HG02870 (cell line): ENCODE measurements around the gene ADD1.

Experiments used
- ATAC-seq: cut with Tn5 transposase; IDR thresholded peaks from one replicate; pipeline ENCODE4 v1.9.1; 2021; ENCODE audit warnings: mild to moderate bottlenecking, moderate library complexity; ENCODE audit not compliant: unreplicated experiment

The ADD1 gene

DNA sequence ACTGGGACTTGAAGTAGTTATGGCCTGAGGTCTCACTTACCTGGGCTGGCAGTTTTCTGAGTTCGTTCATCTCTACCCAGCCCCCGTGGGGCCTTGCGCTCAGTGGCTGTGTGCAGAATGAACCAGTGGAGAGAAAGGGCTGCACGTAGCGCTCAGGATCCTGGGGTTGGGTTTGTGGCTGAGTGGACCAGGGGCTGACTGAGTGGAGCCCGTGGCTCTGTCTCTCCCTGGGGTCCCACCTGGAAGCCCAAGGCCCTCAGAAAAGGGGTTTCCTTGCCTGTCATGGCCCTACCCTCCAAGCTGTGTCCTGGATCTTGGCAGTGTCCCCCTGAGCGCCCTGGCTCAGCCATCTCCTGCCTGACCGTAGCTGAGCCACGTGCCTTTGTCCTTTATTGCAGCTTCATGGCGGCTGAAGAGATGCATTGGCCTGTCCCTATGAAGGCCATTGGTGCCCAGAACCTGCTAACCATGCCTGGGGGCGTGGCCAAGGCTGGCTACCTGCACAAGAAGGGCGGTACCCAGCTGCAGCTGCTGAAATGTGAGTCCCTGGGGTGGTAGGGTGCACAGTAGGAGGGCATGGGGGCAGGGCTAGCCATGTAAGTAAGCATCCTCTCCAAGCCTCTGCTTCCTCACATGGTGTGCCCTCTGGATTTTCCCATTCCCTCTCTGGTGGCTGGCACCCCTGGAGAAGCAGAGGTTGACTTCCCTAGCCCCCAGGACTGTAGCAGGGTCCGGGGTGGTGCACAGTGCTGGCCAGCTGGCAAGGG is 23.2 kb upstream of the ADD1 start:
- ATAC-seq: no peak

GRCh38 chr4:2822461-2823300 is 21.0 kb upstream of the ADD1 start:
- ATAC-seq: no peak

DNA sequence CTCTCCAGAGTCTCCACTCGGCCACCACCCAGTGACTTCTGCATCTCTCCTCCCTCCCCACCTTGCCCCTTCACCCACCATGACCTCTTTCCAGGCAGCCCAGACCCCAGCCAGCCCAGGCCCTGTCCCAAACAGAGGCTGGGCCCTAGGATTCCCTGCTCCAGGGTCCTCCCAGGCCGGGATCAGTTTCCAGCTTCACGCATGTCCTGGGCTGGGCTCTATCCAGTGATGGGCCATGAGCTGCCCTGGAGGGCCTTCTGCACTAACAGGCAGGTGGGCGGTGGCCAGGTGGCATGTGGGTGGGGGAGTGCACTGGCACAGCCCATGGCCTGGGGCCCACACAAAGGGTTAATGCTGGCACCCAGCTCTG is 20.4 kb upstream of the ADD1 start:
- no peak for ATAC-seq

DNA sequence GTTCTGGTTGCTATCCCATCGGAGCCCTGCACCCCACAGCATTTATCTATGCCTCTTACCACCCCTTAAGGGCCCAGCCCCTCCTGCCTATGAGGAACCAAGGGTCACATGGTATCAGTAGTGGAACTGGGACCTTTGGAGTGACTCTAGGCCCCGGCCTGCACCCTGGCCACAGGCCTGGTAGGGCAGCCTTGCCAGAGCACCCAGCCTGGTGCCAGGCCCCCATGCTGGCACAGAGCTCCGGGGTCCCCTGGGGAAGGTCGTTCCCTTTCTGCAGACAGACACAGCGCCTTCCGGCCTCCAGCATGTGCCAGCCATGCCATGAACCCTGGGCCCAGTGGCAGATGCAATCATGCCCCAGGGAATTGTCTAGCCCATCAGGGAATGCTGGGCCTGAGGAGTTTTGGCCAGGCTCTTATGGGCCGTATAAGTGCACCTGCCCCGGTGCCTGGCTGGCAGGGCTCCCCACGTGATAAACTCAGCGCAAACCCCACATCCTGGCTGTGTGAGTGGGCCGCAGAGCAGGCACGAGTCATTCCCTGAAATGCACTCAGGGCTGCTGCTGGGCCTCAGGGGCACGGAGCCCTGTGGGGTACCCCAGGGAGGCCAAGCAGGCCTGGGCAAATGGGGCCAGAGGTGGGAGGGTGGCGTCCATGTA is 19.8 kb upstream of the ADD1 start:
- no peak for ATAC-seq

DNA sequence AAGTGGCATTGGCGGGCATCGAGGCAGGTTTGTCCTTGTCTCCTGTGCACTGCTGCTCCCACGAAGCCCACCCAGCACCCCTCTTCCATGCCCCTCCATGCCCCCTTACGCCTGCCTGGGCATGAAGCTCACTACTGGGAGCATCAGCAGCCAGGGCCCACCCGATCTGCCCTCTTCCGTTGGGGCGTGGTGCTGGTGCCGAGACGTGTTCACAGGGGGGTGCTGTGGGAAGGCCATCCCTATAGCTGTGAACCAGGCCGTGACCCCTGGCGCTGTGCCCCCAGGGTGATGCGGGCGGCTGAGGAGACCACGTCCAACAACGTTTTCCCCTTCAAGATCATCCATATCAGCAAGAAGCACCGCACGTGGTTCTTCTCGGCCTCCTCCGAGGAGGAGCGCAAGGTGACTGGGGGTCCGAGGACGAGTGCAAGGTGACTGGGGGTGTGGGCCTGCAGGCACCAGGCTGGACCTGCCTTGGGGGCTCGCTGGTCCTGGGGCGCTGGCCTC is 19.3 kb upstream of the ADD1 start:
- no peak for ATAC-seq

DNA sequence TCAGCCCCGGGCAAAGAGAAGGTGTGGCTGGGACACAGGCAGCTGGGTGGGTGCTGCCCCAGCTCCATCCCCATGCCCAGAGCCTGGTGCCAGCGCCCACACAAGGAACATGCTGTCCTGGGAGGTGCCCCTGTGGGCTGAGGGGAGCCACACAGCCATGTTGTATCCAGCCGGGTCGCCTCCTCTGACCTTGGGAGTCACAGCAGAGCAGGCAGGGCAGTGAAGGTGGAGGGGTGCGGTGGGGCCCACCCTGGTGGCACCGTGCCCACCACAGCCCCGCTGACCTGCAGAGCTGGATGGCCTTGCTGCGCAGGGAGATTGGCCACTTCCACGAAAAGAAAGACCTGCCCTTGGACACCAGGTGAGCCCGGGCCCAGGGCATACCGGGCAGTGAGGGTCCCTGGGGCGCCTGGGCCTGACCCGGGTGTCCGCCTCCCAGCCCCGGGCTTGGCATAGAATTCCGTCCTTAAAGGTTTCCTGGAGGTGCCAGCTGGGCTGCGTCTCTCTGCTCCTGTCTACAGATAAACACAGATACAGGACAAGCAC is 18.7 kb upstream of the ADD1 start:
- no peak for ATAC-seq

GRCh38 chr4:2825740-2826139 is 17.9 kb upstream of the ADD1 start:
- no peak for ATAC-seq

GRCh38 chr4:2827071-2827873 is 16.4 kb upstream of the ADD1 start:
- no peak for ATAC-seq

- ATAC-seq: no peak
Observed at GRCh38 chr4:2827874-2828751, 15.5 kb upstream of the ADD1 start.

- no peak for ATAC-seq
Observed at GRCh38 chr4:2828758-2829181, 14.9 kb upstream of the ADD1 start.

GRCh38 chr4:2829321-2829932 is 14.2 kb upstream of the ADD1 start:
- ATAC-seq: no peak

- ATAC-seq: no peak
Observed at GRCh38 chr4:2829933-2830451, 13.7 kb upstream of the ADD1 start.

GRCh38 chr4:2830632-2831610 is 12.7 kb upstream of the ADD1 start:
- ATAC-seq: no peak

DNA sequence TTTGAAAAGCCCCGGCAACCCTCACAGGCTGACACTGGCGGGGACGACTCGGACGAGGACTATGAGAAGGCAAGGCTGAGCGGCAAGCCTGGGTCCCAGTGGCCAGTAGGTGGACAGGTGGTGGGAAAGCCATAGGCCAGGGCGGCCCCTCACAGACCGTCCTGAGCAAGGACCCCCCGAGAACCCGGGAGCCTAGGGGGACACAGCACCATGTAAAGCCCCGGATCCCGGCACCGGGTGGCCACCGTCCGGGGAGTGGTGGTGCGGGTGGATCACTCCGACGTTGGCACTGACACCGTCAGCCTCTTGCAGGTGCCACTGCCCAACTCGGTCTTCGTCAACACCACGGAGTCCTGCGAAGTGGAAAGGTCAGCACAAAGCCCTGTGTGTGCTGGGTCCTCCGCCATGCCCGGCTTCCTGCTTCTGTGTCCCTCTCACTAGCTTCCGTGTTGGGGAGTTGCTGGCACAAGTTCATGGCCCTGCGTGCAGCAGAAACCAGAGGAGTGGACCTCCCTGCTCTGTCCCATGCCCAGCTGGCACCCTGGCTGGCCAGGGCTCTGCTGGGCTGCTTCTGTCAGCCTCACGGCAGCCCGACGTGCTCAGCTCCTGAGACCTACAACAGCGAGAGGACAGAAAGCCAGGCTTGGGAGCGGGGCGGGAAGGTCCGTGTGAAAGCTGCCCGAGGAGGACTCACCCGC is 11.9 kb upstream of the ADD1 start:
- ATAC-seq: no peak

GRCh38 chr4:2832309-2832980 is 11.2 kb upstream of the ADD1 start:
- ATAC-seq: peak; percentile 54

- no peak for ATAC-seq
Observed at GRCh38 chr4:2832981-2833670, 10.5 kb upstream of the ADD1 start.
